Neural progenitor cell (in vitro differentiated cells): ENCODE results near the gene UPP2. TPM values are rescaled to one million over a fixed set of nuclear protein-coding genes. Genes with fewer than 3 reads are reported as not detected.

ENCODE experiments used
- DNase-seq: peaks from one replicate; pipeline ENCODE4 v3.0.0-alpha.2; 2016; ENCODE audit warnings: low spot score
- H2AFZ ChIP-seq: fragments of 200-600 bp; sonication (generic); replicated peaks from 2 replicates; pipeline ENCODE4 v1.6.1; 2016; ENCODE audit warnings: antibody characterized with exemption
- H3F3A ChIP-seq: fragments of 200-600 bp; sonication (generic); 2 replicates; pipeline ENCODE4 v1.6.1; 2016; ENCODE audit warnings: antibody characterized with exemption, low read depth
- H3K27ac ChIP-seq: fragments of 200-600 bp; sonication (generic); 2 replicates; pipeline ENCODE4 v1.5.1; 2016; ENCODE audit warnings: mild to moderate bottlenecking
- H3K27me3 ChIP-seq: fragments of 200-600 bp; sonication (generic); 2 replicates; pipeline ENCODE4 v1.6.1; 2016; ENCODE audit warnings: mild to moderate bottlenecking, moderate library complexity
- H3K36me3 ChIP-seq: fragments of 200-600 bp; sonication (generic); 2 replicates; pipeline ENCODE4 v1.5.1; 2016
- H3K4me1 ChIP-seq: fragments of 200-600 bp; sonication (generic); 2 replicates; pipeline ENCODE4 v1.6.1; 2016; ENCODE audit warnings: mixed run types
- H3K4me2 ChIP-seq: fragments of 200-600 bp; sonication (generic); 2 replicates; pipeline ENCODE4 v1.6.1; 2016
- H3K4me3 ChIP-seq: fragments of 200-600 bp; sonication (generic); 2 replicates; pipeline ENCODE4 v1.5.1; 2016
- H3K79me2 ChIP-seq: fragments of 200-600 bp; sonication (generic); 2 replicates; pipeline ENCODE4 v1.6.1; 2016; ENCODE audit warnings: low read depth
- H3K9ac ChIP-seq: fragments of 200-600 bp; sonication (generic); 2 replicates; pipeline ENCODE4 v1.6.1; 2016
- H3K9me3 ChIP-seq: fragments of 200-600 bp; sonication (generic); 2 replicates; pipeline ENCODE4 v1.5.1; 2016; ENCODE audit warnings: low read depth
- H4K20me1 ChIP-seq: fragments of 200-600 bp; sonication (generic); 2 replicates; pipeline ENCODE4 v1.6.1; 2016; ENCODE audit warnings: low read depth
- H3K27ac Mint-ChIP-seq: 3 replicates; pipeline ENCODE4 v1.8.0; 2021; ENCODE audit warnings: mixed read lengths
- H3K27me3 Mint-ChIP-seq: 2 replicates; pipeline ENCODE4 v1.8.0; 2022; ENCODE audit warnings: low read depth, mild to moderate bottlenecking, inconsistent platforms, moderate library complexity, mixed read lengths; ENCODE audit not compliant: insufficient read depth
- H3K36me3 Mint-ChIP-seq: 3 replicates; pipeline ENCODE4 v1.8.0; 2021; ENCODE audit warnings: mixed read lengths
- H3K4me1 Mint-ChIP-seq: 3 replicates; pipeline ENCODE4 v1.8.0; 2021; ENCODE audit warnings: mixed read lengths
- H3K4me3 Mint-ChIP-seq: 3 replicates; pipeline ENCODE4 v1.8.0; 2021; ENCODE audit warnings: mild to moderate bottlenecking, moderate library complexity, mixed read lengths
- H3K9me3 Mint-ChIP-seq: 3 replicates; pipeline ENCODE4 v1.8.0; 2020; ENCODE audit warnings: mixed read lengths
- CTCF ChIP-seq: fragments of 200-600 bp; sonication (generic); IDR thresholded peaks from 2 replicates; pipeline ENCODE4 v1.5.1; 2017; ENCODE audit warnings: antibody characterized with exemption, mild to moderate bottlenecking
- EZH2 ChIP-seq: fragments of 200-600 bp; sonication (generic); IDR thresholded peaks from 2 replicates; pipeline ENCODE4 v1.6.1; 2017; ENCODE audit warnings: antibody characterized with exemption, mild to moderate bottlenecking, moderate library complexity
- EZH2phosphoT487 ChIP-seq: fragments of 200-600 bp; sonication (generic); IDR thresholded peaks from 2 replicates; pipeline ENCODE4 v1.6.1; 2017; ENCODE audit warnings: antibody characterized with exemption
- total RNA-seq: library from RNA; depleted of rRNA; stranded (reverse); fragments of >200 nt; gene quantifications from 2 replicates; pipeline ENCODE4 v1.2.3, GENCODE V29; 2015; ENCODE audit warnings: low replicate concordance

Gene UPP2
- total RNA-seq, 1 donor from 2014 or later, result not detected

- Mint-ChIP-seq H3K9me3 (no peaks in the 10 kb centered on the region), H3K4me3 (no peak overlapping the region), H3K27me3 (peaks cover 7% of the 10 kb centered on the region), H3K27ac (no peak overlapping the region), H3K4me1 (no peaks in the 10 kb centered on the region), H3K36me3 (no peaks in the 10 kb centered on the region)
- no peaks in the 10 kb centered on the region for H3K36me3 ChIP-seq
- no peak overlapping the region for H3K4me2 ChIP-seq
- no peaks in the 10 kb centered on the region for H3K4me1 ChIP-seq
- no peaks in the 10 kb centered on the region for H3K9me3 ChIP-seq
- no peak overlapping the region for H2AFZ ChIP-seq
- no peaks in the 10 kb centered on the region for H4K20me1 ChIP-seq
- DNase-seq, result no peak
- H3K27me3 ChIP-seq, result no peaks in the 10 kb centered on the region
- no peak for TF ChIP-seq CTCF
- TF ChIP-seq EZH2phosphoT487, result no peak
- no peak for TF ChIP-seq EZH2
- H3K79me2 ChIP-seq, result no peaks in the 10 kb centered on the region
- H3K9ac ChIP-seq, result no peak overlapping the region
- H3K27ac ChIP-seq, result no peak overlapping the region
- no peak overlapping the region for H3K4me3 ChIP-seq
- H3F3A ChIP-seq, result no peaks in the 10 kb centered on the region
Observed at GRCh38 chr2:158153270-158154015, 51.8 kb downstream of the UPP2 start.

GRCh38 chr2:158154596-158154995 lies 52.9 kb downstream of the UPP2 start:
- no peaks in the 10 kb centered on the region for H3K4me1 Mint-ChIP-seq
- H3K27ac Mint-ChIP-seq, result no peak overlapping the region
- H2AFZ ChIP-seq, result no peak overlapping the region

GRCh38 chr2:158172719-158173118 lies 71.0 kb downstream of the UPP2 start:
- no peak for TF ChIP-seq EZH2
- no peak for TF ChIP-seq CTCF
- no peak for TF ChIP-seq EZH2phosphoT487
- no peak overlapping the region for H3K4me3 ChIP-seq
- H3K27me3 Mint-ChIP-seq, result no peaks in the 10 kb centered on the region

More at GRCh38 chr2:158154596-158154995, 52.9 kb downstream of the UPP2 start:
- no peak overlapping the region for H3K4me3 ChIP-seq
- peaks cover 7% of the 10 kb centered on the region for H3K27me3 Mint-ChIP-seq
- H3K4me2 ChIP-seq, result no peak overlapping the region
- no peaks in the 10 kb centered on the region for H4K20me1 ChIP-seq
- H3K9me3 Mint-ChIP-seq, result no peaks in the 10 kb centered on the region
- no peak overlapping the region for H3K4me3 Mint-ChIP-seq
- TF ChIP-seq CTCF (no peak), EZH2phosphoT487 (no peak), EZH2 (no peak)
- no peaks in the 10 kb centered on the region for H3K27me3 ChIP-seq
- no peak overlapping the region for H3K9ac ChIP-seq
- H3K4me1 ChIP-seq, result no peaks in the 10 kb centered on the region
- no peak overlapping the region for H3K27ac ChIP-seq
- no peak for DNase-seq
- H3K36me3 ChIP-seq, result no peaks in the 10 kb centered on the region
- H3K79me2 ChIP-seq, result no peaks in the 10 kb centered on the region
- H3F3A ChIP-seq, result no peaks in the 10 kb centered on the region
- H3K36me3 Mint-ChIP-seq, result no peaks in the 10 kb centered on the region
- H3K9me3 ChIP-seq, result no peaks in the 10 kb centered on the region

More at GRCh38 chr2:158172719-158173118, 71.0 kb downstream of the UPP2 start:
- Mint-ChIP-seq H3K4me1 (peaks cover 10% of the 10 kb centered on the region), H3K36me3 (no peaks in the 10 kb centered on the region), H3K9me3 (no peaks in the 10 kb centered on the region), H3K27ac (no peak overlapping the region), H3K4me3 (no peak overlapping the region)
- H3F3A ChIP-seq, result no peaks in the 10 kb centered on the region
- peaks cover 9% of the 10 kb centered on the region for H3K4me1 ChIP-seq
- no peak for DNase-seq
- H3K27ac ChIP-seq, result no peak overlapping the region
- no peak overlapping the region for H3K9ac ChIP-seq
- H3K27me3 ChIP-seq, result no peaks in the 10 kb centered on the region
- H3K36me3 ChIP-seq, result no peaks in the 10 kb centered on the region
- no peaks in the 10 kb centered on the region for H3K79me2 ChIP-seq
- no peak overlapping the region for H2AFZ ChIP-seq
- H3K9me3 ChIP-seq, result no peaks in the 10 kb centered on the region
- no peak overlapping the region for H3K4me2 ChIP-seq
- no peaks in the 10 kb centered on the region for H4K20me1 ChIP-seq
